OCI-LY3 (cell line): ENCODE measurements around the gene RAB29.

Source experiments
- H2AFZ ChIP-seq: fragments of 200-600, 300-600 bp; shearing (Covaris generic); 2 replicates; pipeline ENCODE4 v1.6.0; 2014; ENCODE audit warnings: antibody characterized with exemption, low read depth, low read length
- H3K27ac ChIP-seq: fragments of 200-600, 300-600 bp; sonication (generic); 2 replicates; pipeline ENCODE4 v1.5.1; 2014; ENCODE audit warnings: mild to moderate bottlenecking, low read length, moderate library complexity, mixed read lengths
- H3K27me3 ChIP-seq: fragments of 200-600, 300-600 bp; sonication (generic); 2 replicates; pipeline ENCODE4 v1.6.1; 2014; ENCODE audit warnings: low read depth, low read length, mixed read lengths
- H3K36me3 ChIP-seq: fragments of 200-600, 300-600 bp; sonication (generic); replicated peaks from 2 replicates; pipeline ENCODE3; 2014; ENCODE audit warnings: low read depth, low read length, mixed read lengths
- H3K4me1 ChIP-seq: fragments of 300-600, 200-600 bp; sonication (generic); 2 replicates; pipeline ENCODE4 v1.6.1; 2014; ENCODE audit warnings: low read length, mixed read lengths
- H3K4me2 ChIP-seq: fragments of 200-600, 300-600 bp; sonication (generic); 2 replicates; pipeline ENCODE4 v1.6.1; 2014; ENCODE audit warnings: low read length, mixed read lengths
- H3K4me3 ChIP-seq: fragments of 300-600, 200-600 bp; sonication (generic); 2 replicates; pipeline ENCODE4 v1.5.1; 2014; ENCODE audit warnings: antibody characterized with exemption, mild to moderate bottlenecking, low read length, moderate library complexity
- H3K79me2 ChIP-seq: fragments of 300-600, 200-600 bp; shearing (Covaris generic); 2 replicates; pipeline ENCODE4 v1.6.1; 2014; ENCODE audit warnings: mild to moderate bottlenecking, low read length, mixed read lengths
- H3K9ac ChIP-seq: fragments of 300-600, 200-600 bp; shearing (Covaris generic); 2 replicates; pipeline ENCODE4 v1.6.0; 2014; ENCODE audit warnings: mild to moderate bottlenecking, low read length, moderate library complexity
- H3K9me3 ChIP-seq: fragments of 200-600, 300-600 bp; shearing (Covaris generic); 2 replicates; pipeline ENCODE4 v1.6.1; 2014; ENCODE audit warnings: low read length, mixed read lengths; ENCODE audit not compliant: insufficient read depth
- H4K20me1 ChIP-seq: fragments of 200-600, 300-600 bp; sonication (generic); 2 replicates; pipeline ENCODE4 v1.6.1; 2016; ENCODE audit warnings: low read length, mixed read lengths; ENCODE audit not compliant: insufficient read depth
- CTCF ChIP-seq: fragments of 200-600, 300-600 bp; sonication (generic); IDR thresholded peaks from 2 replicates; pipeline ENCODE4 v1.5.1; 2014; ENCODE audit warnings: antibody characterized with exemption, low read length, low read depth
- EZH2phosphoT487 ChIP-seq: fragments of 200-600 bp; shearing (Covaris generic); IDR thresholded peaks from 2 replicates; pipeline ENCODE4 v1.6.1; 2018; ENCODE audit warnings: antibody characterized with exemption, mixed run types, low read depth

Gene RAB29

GRCh38 chr1:205744403-205744802 is 30.9 kb downstream of the RAB29 start:
- peaks cover 89% of the 10 kb centered on the region for H4K20me1 ChIP-seq
- peak overlapping the region; percentile 76 for H3K4me2 ChIP-seq
- peaks cover 100% of the 10 kb centered on the region for H3K79me2 ChIP-seq
- H3K9me3 ChIP-seq, result no peaks in the 10 kb centered on the region
- peak overlapping the region; percentile 65 for H3K27ac ChIP-seq
- no peak overlapping the region for H2AFZ ChIP-seq
- H3K27me3 ChIP-seq, result no peaks in the 10 kb centered on the region
- H3K9ac ChIP-seq, result peak overlapping the region; percentile 23; the same call in 1 of the 2 replicates
- H3K36me3 ChIP-seq, result peaks cover 59% of the 10 kb centered on the region
- peak overlapping the region; percentile 64 for H3K4me3 ChIP-seq
- TF ChIP-seq EZH2phosphoT487, result no peak
- TF ChIP-seq CTCF, result no peak
- H3K4me1 ChIP-seq, result peaks cover 65% of the 10 kb centered on the region

- Histone ChIP-seq H3K27ac (peak overlapping the region; percentile 65), H3K27me3 (no peaks in the 10 kb centered on the region), H2AFZ (no peak overlapping the region), H3K9me3 (no peaks in the 10 kb centered on the region), H3K4me2 (peak overlapping the region; percentile 76), H3K4me3 (peak overlapping the region; percentile 64), H3K36me3 (peaks cover 62% of the 10 kb centered on the region), H3K79me2 (peaks cover 100% of the 10 kb centered on the region), H4K20me1 (peaks cover 91% of the 10 kb centered on the region), H3K4me1 (peaks cover 65% of the 10 kb centered on the region), H3K9ac (peak overlapping the region; percentile 23; the same call in 1 of the 2 replicates)
- no peak for TF ChIP-seq EZH2phosphoT487
- TF ChIP-seq CTCF, result no peak
Measured at GRCh38 chr1:205743977-205744376, 31.3 kb downstream of the RAB29 start.

GRCh38 chr1:205741681-205742080 is 33.6 kb downstream of the RAB29 start:
- no peaks in the 10 kb centered on the region for H3K9me3 ChIP-seq
- TF ChIP-seq EZH2phosphoT487 (no peak), CTCF (no peak)
- H2AFZ ChIP-seq, result no peak overlapping the region
- H3K4me2 ChIP-seq, result peak overlapping the region; percentile 76; the same call in 1 of the 2 replicates
- peak overlapping the region; percentile 37; the same call in 1 of the 2 replicates for H3K4me3 ChIP-seq
- H3K36me3 ChIP-seq, result peaks cover 50% of the 10 kb centered on the region
- H3K4me1 ChIP-seq, result peaks cover 49% of the 10 kb centered on the region
- H4K20me1 ChIP-seq, result peaks cover 88% of the 10 kb centered on the region
- H3K9ac ChIP-seq, result peak overlapping the region; percentile 31; the same call in 1 of the 2 replicates
- no peaks in the 10 kb centered on the region for H3K27me3 ChIP-seq
- H3K79me2 ChIP-seq, result peaks cover 100% of the 10 kb centered on the region
- H3K27ac ChIP-seq, result peak overlapping the region; percentile 65

GRCh38 chr1:205739348-205740160 is 35.7 kb downstream of the RAB29 start:
- Histone ChIP-seq H3K27ac (no peak overlapping the region), H2AFZ (no peak overlapping the region), H4K20me1 (peaks cover 85% of the 10 kb centered on the region), H3K4me1 (peaks cover 37% of the 10 kb centered on the region), H3K4me2 (no peak overlapping the region), H3K27me3 (no peaks in the 10 kb centered on the region), H3K36me3 (peaks cover 54% of the 10 kb centered on the region), H3K79me2 (peaks cover 100% of the 10 kb centered on the region), H3K9me3 (no peaks in the 10 kb centered on the region), H3K9ac (no peak overlapping the region), H3K4me3 (no peak overlapping the region)
- TF ChIP-seq CTCF, result no peak
